Mammary epithelial cell (primary cell): ENCODE measurements around the gene ASS1.

ENCODE experiments used
- EZH2 ChIP-seq: IDR thresholded peaks from 2 replicates; pipeline ENCODE4 v1.6.1; 2012; ENCODE audit warnings: low read length, inconsistent platforms, borderline replicate concordance
- TF ChIP-seq, protein P1 (sequence below), 2 donors: IDR thresholded peaks in 1 of 2; conservative IDR thresholded peaks in 1 of 2; 2 replicates each; pipeline ENCODE4 v1.5.1; 2011 to 2012; ENCODE audit warnings: inconsistent platforms in 2 of 2, low read length in 2 of 2, mild to moderate bottlenecking in 2 of 2, control low read depth in 1 of 2, low read depth in 1 of 2; ENCODE audit not compliant: insufficient read depth in 1 of 2; ENCODE audit errors: extremely low read depth in 1 of 2

- TF ChIP-seq, protein P1, sequence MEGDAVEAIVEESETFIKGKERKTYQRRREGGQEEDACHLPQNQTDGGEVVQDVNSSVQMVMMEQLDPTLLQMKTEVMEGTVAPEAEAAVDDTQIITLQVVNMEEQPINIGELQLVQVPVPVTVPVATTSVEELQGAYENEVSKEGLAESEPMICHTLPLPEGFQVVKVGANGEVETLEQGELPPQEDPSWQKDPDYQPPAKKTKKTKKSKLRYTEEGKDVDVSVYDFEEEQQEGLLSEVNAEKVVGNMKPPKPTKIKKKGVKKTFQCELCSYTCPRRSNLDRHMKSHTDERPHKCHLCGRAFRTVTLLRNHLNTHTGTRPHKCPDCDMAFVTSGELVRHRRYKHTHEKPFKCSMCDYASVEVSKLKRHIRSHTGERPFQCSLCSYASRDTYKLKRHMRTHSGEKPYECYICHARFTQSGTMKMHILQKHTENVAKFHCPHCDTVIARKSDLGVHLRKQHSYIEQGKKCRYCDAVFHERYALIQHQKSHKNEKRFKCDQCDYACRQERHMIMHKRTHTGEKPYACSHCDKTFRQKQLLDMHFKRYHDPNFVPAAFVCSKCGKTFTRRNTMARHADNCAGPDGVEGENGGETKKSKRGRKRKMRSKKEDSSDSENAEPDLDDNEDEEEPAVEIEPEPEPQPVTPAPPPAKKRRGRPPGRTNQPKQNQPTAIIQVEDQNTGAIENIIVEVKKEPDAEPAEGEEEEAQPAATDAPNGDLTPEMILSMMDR (conservative IDR thresholded peaks at IDR 0.05 in 1 of 2, IDR thresholded peaks at IDR 0.05 in 1 of 2; ENCODE audit: extremely low read depth in 1 of 2, insufficient read depth in 1 of 2, low read depth in 1 of 2, low read length in 2 of 2) = no peak
- TF ChIP-seq EZH2 = no peak
These were observed 6.3 kb upstream of the ASS1 start for GRCh38 chr9:130438382-130438981.
